SIG-M5 (cell line): ENCODE results near the gene CALML5.

Experiments used
- DNase-seq: peaks from one replicate; lab custom pipeline; 2025; lab: John Stamatoyannopoulos, UW

Gene CALML5

GRCh38 chr10:5462841-5463293 lies 36.5 kb downstream of the CALML5 start:
- DNase-seq: no peak

GRCh38 chr10:5461914-5462840 lies 37.2 kb downstream of the CALML5 start:
- no peak for DNase-seq

- no peak for DNase-seq
Observed at GRCh38 chr10:5461203-5461588, 38.2 kb downstream of the CALML5 start.

- DNase-seq: no peak
Observed at GRCh38 chr10:5460468-5461202, 38.7 kb downstream of the CALML5 start.

GRCh38 chr10:5458949-5459747 lies 40.2 kb downstream of the CALML5 start:
- no peak for DNase-seq

- no peak for DNase-seq
Observed at GRCh38 chr10:5458425-5458824, 40.9 kb downstream of the CALML5 start.

GRCh38 chr10:5457741-5458140 lies 41.6 kb downstream of the CALML5 start:
- no peak for DNase-seq

- no peak for DNase-seq
Observed at GRCh38 chr10:5456563-5456962, 42.8 kb downstream of the CALML5 start.

- DNase-seq: no peak
Observed at GRCh38 chr10:5453749-5454489, 45.5 kb downstream of the CALML5 start.

GRCh38 chr10:5450605-5451384 lies 48.6 kb downstream of the CALML5 start:
- no peak for DNase-seq

- no peak for DNase-seq
Observed at GRCh38 chr10:5449823-5450222, 49.5 kb downstream of the CALML5 start.

- no peak for DNase-seq
Observed at GRCh38 chr10:5449227-5449626, 50.1 kb downstream of the CALML5 start.
